GM18508 (cell line): ENCODE measurements around the gene KCNN1.
"Not testable (repeated sequence)": the region's sequence is repeated elsewhere in the genome, so short reads cannot be mapped to it uniquely, and the experiment has no call there.

Experiments used
- ATAC-seq: cut with Tn5 transposase; IDR thresholded peaks from one replicate; pipeline ENCODE4 v1.9.1; 2021; ENCODE audit warnings: moderate number of reproducible peaks; ENCODE audit not compliant: insufficient read depth, unreplicated experiment

Gene KCNN1

GRCh38 chr19:17999684-18000479, 33.0 kb downstream of the KCNN1 start:
- no peak for ATAC-seq

GRCh38 chr19:18000480-18000914, 33.6 kb downstream of the KCNN1 start:
- ATAC-seq, result no peak

- ATAC-seq, result no peak
These were observed 34.2 kb downstream of the KCNN1 start for GRCh38 chr19:18000915-18001776.

- ATAC-seq, result no peak
These were observed 35.0 kb downstream of the KCNN1 start for GRCh38 chr19:18001777-18002345.

GRCh38 chr19:18002347-18002850, 35.5 kb downstream of the KCNN1 start:
- no peak for ATAC-seq

GRCh38 chr19:18005750-18006149, 38.8 kb downstream of the KCNN1 start:
- not testable (repeated sequence) for ATAC-seq

- no peak for ATAC-seq
These were observed 40.4 kb downstream of the KCNN1 start for GRCh38 chr19:18007044-18007916.

GRCh38 chr19:18007917-18008673, 41.2 kb downstream of the KCNN1 start, which contains the start of gene ARRDC2:
Gene ARRDC2, plus strand, starts transcription at chr19:18008170. Its CDS starts 141 bp downstream, at chr19:18008311.
- ATAC-seq, result no peak

GRCh38 chr19:18008814-18009213, 41.9 kb downstream of the KCNN1 start:
- no peak for ATAC-seq

- ATAC-seq, result no peak
These were observed 42.6 kb downstream of the KCNN1 start for GRCh38 chr19:18009412-18010066.

GRCh38 chr19:18010149-18010548, 43.2 kb downstream of the KCNN1 start:
- ATAC-seq, result no peak

GRCh38 chr19:18013210-18014111, 46.6 kb downstream of the KCNN1 start:
- ATAC-seq, result no peak

- ATAC-seq, result no peak
These were observed 47.3 kb downstream of the KCNN1 start for GRCh38 chr19:18014197-18014596.

GRCh38 chr19:18016209-18016910, 49.5 kb downstream of the KCNN1 start:
- ATAC-seq, result no peak

GRCh38 chr19:18017275-18018083, 50.6 kb downstream of the KCNN1 start:
- ATAC-seq, result no peak
